Transverse colon (tissue), 4 donors: ENCODE measurements around the gene SETMAR. TPM values are rescaled to one million over a fixed set of nuclear protein-coding genes. Genes with fewer than 3 reads are reported as not detected.

Experiments
- DNase-seq: peaks from one replicate; pipeline ENCODE4 v3.0.0-alpha.2; 2019
- H3K27ac ChIP-seq, 4 donors: fragments of 200-600 bp; sonication (generic); 2 replicates each; pipeline ENCODE4 v1.5.1; 2016 to 2018; ENCODE audit warnings: inconsistent platforms in 4 of 4
- H3K27me3 ChIP-seq: fragments of 200-600 bp; sonication (generic); 2 replicates; pipeline ENCODE4 v1.5.1; 2017; ENCODE audit warnings: inconsistent platforms
- H3K36me3 ChIP-seq, 4 donors: fragments of 200-600 bp; sonication (generic); 2 replicates each; pipeline ENCODE4 v1.5.1; 2017 to 2019; ENCODE audit warnings: inconsistent platforms in 4 of 4
- H3K4me1 ChIP-seq, 4 donors: fragments of 200-600 bp; sonication (generic); 2 replicates each; pipeline ENCODE4 v1.5.1; 2017 to 2020; ENCODE audit warnings: inconsistent platforms in 4 of 4
- H3K4me3 ChIP-seq, 4 donors: fragments of 200-600 bp; sonication (generic); 1 replicate in 1 of 4; 2 replicates in 3 of 4; pipeline versions ENCODE4 v1.5.1 to v1.6.1; 2017 to 2019; ENCODE audit warnings: inconsistent platforms in 4 of 4
- H3K9me3 ChIP-seq, 2 donors: fragments of 200-600 bp; sonication (generic); 2 replicates each; pipeline ENCODE4 v1.5.1; 2017 to 2019; ENCODE audit warnings: inconsistent platforms in 2 of 2
- EP300 ChIP-seq: sonication (generic); formaldehyde crosslinking; IDR thresholded peaks from one replicate; pipeline ENCODE4 v1.6.1; 2017; ENCODE audit warnings: antibody characterized with exemption, low read depth
- POLR2A ChIP-seq: fragments of 450-650 bp; IDR thresholded peaks from one replicate; pipeline ENCODE4 v1.6.1; 2016; ENCODE audit warnings: antibody characterized with exemption, mild to moderate bottlenecking, moderate library complexity
- WGBS, 2 donors: methylation state at CpG; one replicate each; pipeline ENCODE4 v1.1.5; 2018; ENCODE audit warnings: low coverage in 1 of 2; 5-methylcytosine and 5-hydroxymethylcytosine counted together
- in situ Hi-C, 4 donors: fragments of 200-750 bp; cut with MboI; loops; one replicate each; pipeline versions ENCODE4 v1.15.0 to v1.15.1; 2017; ENCODE audit warnings: low sequenced_read_pairs in 3 of 4, low pct_ligation_motif_present in 1 of 4, low pct_unique_long_range_greater_than_20kb in 1 of 4
- intact Hi-C: fragments of 100-400 bp; cut with DNase I; formaldehyde crosslinking; loops from one replicate; pipeline ENCODE4 v1.15.1; 2023; ENCODE audit warnings: low total_unique reads
- total RNA-seq, 4 donors: library from RNA; depleted of rRNA; stranded (reverse); fragments of >200 nt; gene quantifications; one replicate each; pipeline ENCODE4 v1.1.0, GENCODE V29; 2016

The SETMAR gene
- total RNA-seq, 4 donors from 2014 or later, result 12.0 to 30.7 (median 15.9) TPM

DNA sequence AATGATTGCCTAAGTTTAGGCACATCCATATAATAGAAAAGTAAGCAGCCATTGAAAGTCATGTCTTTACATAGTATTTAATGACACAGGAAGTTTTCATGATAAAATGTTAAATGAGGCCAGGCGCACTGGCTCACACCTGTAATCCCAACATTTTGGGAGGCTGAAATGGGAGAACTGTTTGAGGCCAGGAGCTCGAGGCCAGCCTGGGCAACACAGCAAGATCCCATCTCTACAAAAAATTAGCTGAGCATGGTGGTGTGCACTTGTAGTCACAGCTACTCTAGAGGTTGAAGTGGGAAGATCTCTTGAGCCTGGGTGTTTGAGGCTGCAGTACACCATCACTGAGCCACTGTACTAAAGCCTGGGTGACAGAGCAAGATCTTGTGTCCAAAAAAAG is 59.4 kb downstream of the SETMAR start:
- no peaks in the 10 kb centered on the region for H3K27me3 ChIP-seq
- no peak overlapping the region for H3K27ac ChIP-seq
- intact Hi-C loops, result no loop called here
- 93% methylated on average over 2 of the region's 2 CpGs; no CpG with 5 or more reads in 1 of the 2 donors for WGBS, 2 donors
- no peak for DNase-seq
- H3K4me3 ChIP-seq, result no peak overlapping the region
- TF ChIP-seq POLR2A (no peak), EP300 (no peak)
- H3K9me3 ChIP-seq, result no peaks in the 10 kb centered on the region
- no peaks in the 10 kb centered on the region for H3K4me1 ChIP-seq
- H3K36me3 ChIP-seq, result no peaks in the 10 kb centered on the region
- in situ Hi-C loops, result loop anchor here in 1 of 4 donors (25.0 kb wide), 1 partner anchor 700 kb away; no protein-coding TSS in a partner anchor

Other genes with a start within 250 kb of the SETMAR start
- 10 to 100 TPM; 25.1 to 70.5 (median 65.3) TPM for gene SUMF1, start 163.9 kb downstream of the SETMAR start, total RNA-seq
- gene ITPR1, start 190.0 kb downstream of the SETMAR start, total RNA-seq, result 10 to 100 TPM; 15.3 to 50.2 (median 28.7) TPM